GM21717 (cell line): ENCODE data around the gene HMCN2.
"Not testable (repeated sequence)": the region's sequence is repeated elsewhere in the genome, so short reads cannot be mapped to it uniquely, and the experiment has no call there.

ENCODE experiments used
- ATAC-seq: cut with Tn5 transposase; IDR thresholded peaks from one replicate; pipeline ENCODE4 v1.9.1; 2021; ENCODE audit warnings: mild to moderate bottlenecking, moderate library complexity; ENCODE audit not compliant: unreplicated experiment

HMCN2 gene

GRCh38 chr9:130382636-130383349 is 117.2 kb downstream of the HMCN2 start:
- no peak for ATAC-seq

DNA sequence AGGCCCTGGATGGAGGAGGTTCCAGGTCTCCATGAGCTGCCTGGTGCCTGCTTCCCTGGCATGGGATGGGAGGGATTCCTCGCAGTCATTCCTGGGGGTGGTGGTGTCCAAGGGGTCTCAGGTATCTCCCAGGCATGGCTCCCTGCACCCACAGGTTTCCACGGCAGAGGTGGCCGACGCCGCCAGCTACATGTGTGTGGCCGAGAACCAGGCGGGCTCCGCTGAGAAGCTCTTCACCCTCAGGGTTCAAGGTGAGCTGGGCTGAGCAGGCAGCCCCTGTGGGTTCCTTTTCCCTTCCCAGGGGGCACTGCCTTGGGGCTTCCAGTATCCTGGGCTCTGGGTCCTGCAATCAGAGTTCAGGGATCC is 117.8 kb downstream of the HMCN2 start:
- no peak for ATAC-seq

DNA sequence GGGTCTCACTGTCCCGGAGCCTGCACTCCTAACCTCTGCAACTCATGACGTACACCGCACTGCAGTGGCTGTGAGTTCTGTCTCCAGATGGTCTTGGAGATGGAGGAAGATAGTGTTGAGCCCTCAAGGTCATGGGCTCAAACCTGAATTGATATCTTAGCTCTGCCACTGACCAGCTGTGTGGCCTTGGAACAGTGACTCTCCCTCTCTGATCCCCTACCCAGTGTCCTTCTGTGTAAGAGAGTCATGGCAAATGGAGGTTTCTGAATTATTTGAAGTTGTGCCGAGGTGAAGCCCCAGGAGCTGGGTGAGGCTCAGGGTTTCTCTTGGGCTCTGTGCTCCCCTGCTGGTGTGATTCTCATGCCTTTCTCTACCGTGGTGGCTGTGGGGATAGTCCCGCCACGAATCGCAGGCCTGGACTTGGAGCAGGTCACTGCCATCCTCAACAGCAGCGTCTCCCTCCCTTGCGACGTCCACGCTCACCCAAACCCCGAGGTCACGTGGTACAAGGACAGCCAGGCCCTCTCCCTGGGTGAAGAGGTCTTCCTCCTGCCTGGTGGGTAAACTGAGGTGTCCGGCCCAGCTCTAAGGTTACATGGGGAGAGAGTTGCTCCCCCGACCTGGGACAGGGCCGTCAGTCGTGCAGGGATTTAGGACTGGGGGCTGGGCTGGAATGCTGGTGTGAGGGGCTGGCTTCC is 118.6 kb downstream of the HMCN2 start:
- ATAC-seq, result no peak

DNA sequence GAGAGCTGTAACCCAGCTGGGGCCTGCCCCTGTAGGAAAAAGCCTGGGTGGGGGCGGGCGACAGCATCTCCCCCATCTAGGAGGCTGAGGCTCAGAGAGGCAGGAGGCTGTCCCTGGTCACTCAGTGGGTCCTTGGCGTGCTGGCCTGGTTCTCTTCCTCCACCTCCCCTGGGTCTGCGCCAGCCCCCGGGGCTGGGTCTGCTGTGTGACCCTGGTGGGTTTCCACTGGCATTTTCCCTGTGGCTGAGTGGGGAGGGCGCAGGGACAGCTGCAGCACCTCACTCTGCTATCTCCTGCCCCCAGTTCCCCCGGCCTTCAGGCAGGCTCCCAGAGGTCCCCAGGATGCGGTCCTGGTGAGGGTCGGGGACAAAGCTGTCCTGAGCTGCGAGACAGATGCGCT is 119.7 kb downstream of the HMCN2 start:
- ATAC-seq, result no peak

GRCh38 chr9:130387398-130387797 is 121.8 kb downstream of the HMCN2 start:
- ATAC-seq, result no peak

GRCh38 chr9:130387905-130388304 is 122.3 kb downstream of the HMCN2 start:
- no peak for ATAC-seq

DNA sequence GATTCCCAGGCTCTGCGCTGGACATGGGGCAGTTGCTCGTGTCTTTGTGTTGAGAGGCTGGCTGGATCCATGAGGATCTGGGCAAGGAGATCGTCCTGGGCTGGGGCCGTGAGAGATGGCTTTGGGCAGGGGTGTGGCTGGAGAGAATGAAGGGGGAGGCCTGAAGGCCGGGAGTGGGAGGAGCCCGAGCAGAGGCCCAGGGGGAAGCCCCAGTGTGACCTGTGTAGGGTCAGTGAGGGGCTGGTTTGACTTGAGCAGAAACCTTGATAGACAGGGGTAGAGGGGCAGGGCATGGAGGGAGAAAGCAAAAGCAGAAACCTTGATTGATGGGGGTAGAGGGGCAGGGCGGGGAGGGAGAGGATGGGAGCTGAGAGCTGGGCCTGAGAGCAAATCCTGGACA is 124.8 kb downstream of the HMCN2 start:
- no peak for ATAC-seq

- ATAC-seq, result no peak
Observed at GRCh38 chr9:130390986-130391385, 125.4 kb downstream of the HMCN2 start.

GRCh38 chr9:130391866-130392265 is 126.3 kb downstream of the HMCN2 start:
- ATAC-seq, result no peak

DNA sequence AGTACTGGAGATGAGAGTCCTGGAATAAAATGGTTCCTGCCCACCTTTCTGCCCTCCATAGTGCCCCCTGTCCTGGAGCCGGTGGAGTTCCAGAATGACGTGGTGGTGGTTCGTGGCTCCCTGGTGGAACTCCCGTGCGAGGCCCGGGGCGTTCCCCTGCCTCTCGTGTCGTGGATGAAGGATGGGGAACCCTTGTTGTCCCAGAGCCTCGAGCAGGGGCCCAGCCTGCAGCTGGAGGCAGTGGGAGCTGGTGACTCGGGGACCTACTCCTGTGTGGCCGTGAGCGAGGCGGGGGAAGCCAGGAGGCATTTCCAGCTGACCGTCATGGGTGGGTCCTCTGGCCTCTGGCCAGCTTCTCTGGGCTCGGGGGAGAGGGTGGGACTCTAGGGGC is 128.1 kb downstream of the HMCN2 start:
- ATAC-seq, result no peak

DNA sequence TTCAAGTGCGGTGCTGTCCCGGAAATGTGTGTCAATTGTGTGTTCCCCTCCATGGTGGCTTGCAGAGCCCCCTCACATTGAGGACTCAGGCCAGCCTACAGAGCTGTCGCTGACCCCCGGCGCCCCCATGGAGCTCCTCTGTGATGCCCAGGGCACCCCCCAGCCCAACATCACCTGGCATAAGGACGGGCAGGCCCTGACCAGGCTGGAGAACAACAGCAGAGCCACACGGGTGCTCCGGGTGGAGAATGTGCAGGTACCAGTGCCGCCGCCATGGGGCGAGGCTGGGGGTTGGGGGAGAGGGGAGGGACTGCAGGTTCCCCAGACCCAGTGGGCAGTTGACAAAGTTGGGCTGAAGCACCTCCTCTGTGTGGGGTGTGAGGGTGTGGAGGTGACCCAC is 128.8 kb downstream of the HMCN2 start:
- no peak for ATAC-seq

GRCh38 chr9:130394814-130395470 is 129.4 kb downstream of the HMCN2 start:
- ATAC-seq, result no peak

GRCh38 chr9:130395810-130396435 is 130.4 kb downstream of the HMCN2 start:
- no peak for ATAC-seq

GRCh38 chr9:130396581-130396980 is 131.0 kb downstream of the HMCN2 start:
- ATAC-seq, result no peak

DNA sequence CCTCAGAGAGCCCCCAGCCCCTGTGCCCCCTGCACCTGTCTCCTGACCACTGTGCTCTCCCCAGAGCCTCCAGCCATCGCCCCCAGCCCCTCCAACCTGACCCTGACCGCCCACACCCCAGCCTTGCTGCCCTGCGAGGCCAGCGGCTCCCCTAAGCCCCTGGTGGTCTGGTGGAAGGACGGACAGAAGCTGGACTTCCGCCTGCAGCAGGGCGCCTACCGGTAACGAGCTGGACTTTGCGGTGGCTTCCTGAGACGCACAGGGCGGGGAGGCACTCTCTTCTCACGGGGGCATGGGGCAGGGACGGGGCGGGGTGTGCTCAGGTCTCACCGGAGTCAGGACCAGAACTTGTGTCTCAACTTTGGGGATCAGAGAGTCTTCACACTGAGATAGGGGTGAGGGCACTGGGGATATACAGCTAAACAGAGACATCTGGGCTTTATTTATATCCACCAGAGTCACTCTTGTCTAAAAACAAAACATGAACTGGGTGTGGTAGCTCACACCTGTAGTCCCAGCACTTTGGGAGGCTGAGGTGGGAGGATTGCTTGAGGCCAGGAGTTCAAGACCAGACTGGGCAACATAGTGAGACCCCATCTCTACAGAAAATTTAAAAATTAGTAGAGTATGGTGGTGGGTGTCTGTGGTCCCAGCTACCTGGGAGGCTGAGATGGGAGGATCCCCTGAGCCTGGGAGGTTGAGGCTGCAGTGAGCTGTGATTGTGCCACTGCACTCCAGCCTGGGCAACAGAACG is 133.1 kb downstream of the HMCN2 start:
- ATAC-seq, result no peak

DNA sequence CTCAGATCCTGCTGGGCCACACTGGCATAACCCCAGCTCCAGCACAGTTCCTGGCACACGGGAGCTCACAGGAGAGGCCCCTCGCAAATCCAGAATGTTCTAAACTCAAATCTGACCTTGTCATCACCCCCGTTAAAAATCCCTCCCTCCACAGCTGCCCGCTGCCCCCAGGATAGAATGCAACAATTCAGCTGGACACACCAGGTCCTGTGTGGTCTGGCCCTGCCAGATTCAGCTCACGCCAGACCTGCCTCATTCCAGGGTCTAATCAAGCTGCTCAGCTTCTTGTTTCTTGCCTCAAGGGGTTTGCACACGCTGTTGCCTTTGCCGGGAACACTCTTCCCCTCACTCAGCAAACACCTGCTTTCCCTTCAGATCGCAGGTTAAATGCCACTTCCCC is 134.2 kb downstream of the HMCN2 start:
- ATAC-seq, result no peak

GRCh38 chr9:130400870-130401269 is 135.3 kb downstream of the HMCN2 start:
- ATAC-seq, result no peak

DNA sequence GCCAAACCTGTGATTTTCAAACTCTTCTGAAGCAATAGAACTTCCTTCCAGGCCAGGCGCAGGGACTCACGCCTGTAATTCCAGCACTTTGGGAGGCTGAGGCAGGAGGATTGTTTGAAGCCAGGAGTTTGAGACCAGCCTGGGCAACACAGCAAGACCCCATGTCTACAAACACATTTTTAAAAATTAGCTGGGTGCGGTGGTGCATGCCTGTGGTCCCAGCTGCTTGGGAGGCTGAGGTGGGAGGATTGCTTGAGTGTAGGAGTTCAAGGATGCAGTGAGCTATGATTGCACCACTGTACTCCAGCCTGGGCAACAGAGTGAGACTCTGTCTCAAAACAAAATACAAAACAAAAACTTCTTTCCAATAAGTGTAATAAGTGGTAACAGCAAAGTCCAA is 136.2 kb downstream of the HMCN2 start:
- not testable (repeated sequence) for ATAC-seq

DNA sequence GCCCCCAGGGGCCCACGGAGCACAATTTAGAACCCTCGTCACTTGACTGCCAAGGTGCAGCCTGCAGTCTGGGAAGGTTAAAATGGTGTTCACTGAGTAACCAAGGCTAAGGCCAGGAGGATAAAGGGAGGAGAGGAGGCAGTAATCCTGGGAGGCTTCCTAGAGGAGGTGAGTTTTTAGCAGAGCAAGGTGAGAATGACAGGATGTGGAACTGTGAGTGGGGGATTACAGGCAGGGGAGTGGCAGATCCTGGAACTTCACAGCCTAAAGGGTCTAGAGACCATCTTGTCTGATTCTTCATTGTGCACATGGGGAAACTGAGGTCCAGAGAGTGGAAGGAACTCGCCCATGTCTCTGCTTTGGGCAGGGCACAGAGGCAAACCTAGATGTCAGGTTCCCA is 136.7 kb downstream of the HMCN2 start:
- no peak for ATAC-seq

DNA sequence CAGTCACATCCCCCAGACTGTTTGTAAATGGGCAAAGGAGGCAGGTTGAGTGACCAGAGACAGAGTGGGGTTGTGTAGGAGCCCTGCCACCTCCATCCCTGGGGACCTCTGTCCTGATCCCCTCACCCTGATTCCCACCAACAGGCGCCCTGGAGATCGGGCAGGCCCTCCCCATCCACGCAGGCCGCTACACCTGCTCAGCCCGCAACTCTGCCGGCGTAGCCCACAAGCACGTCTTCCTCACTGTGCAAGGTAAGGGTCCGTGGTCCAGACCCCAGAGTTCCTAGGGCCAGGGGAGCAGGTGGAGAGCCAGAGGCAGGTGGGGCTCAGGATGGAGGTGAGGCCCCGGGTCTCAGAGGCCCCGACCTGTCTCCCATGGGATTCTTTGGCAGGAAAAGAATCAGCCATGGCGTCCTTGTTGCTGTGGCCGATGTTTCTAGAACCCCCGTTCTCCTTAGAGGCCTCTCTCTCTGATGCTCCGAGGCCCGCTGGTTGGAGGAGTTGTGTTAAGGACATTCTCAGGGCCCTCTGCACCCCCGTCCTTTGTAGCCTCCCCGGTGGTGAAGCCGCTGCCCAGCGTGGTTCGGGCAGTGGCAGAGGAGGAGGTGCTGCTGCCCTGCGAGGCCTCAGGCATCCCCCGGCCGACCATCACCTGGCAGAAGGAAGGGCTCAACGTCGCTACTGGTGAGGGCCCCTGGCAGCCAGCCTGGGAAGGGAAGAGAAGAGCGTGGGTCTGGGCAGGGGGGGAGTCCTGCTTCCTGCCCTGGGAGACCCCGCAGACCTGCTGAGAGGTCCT is 137.3 kb downstream of the HMCN2 start:
- ATAC-seq, result no peak
